GM12878 (cell line): Measurements from ENCODE around the gene NIPAL3. TPM values are rescaled to one million over a fixed set of nuclear protein-coding genes. Genes with fewer than 3 reads are reported as not detected.

Source experiments
- ATAC-seq: fragments of 200-7000 bp; cut with Tn5 transposase; 3 replicates; pipeline ENCODE4 v1.9.1; 2020; ENCODE audit warnings: mild to moderate bottlenecking, moderate library complexity
- BruUV-seq: library from RNA; stranded (reverse); fragments of 400-500 nt; replicated peaks from 2 replicates; lab custom pipeline; 2021; lab: Mats Ljungman, UMichigan
- CTCF ChIA-PET: fragments of 300-600 bp; sonication (Branson Sonifier 250); formaldehyde crosslinking; extraction: SDS; loops from one replicate; lab custom pipeline; 2021; ENCODE audit warnings: inconsistent platforms; lab: Yijun Ruan, JAX
- POLR2A ChIA-PET: fragments of 350-600 bp; formaldehyde crosslinking; extraction: SDS; loops from one replicate; lab custom pipeline; 2021; ENCODE audit warnings: inconsistent platforms; lab: Charles Lee
- RAD21 ChIA-PET: fragments of 300-600 bp; sonication (Branson Sonifier 250); formaldehyde crosslinking; loops from one replicate; lab custom pipeline; 2023; ENCODE audit warnings: antibody characterized with exemption; ENCODE audit not compliant: unreplicated experiment; lab: Charles Lee
- SMC1A ChIA-PET: fragments of 300-600 bp; sonication (Branson Sonifier 250); formaldehyde crosslinking; loops from one replicate; lab custom pipeline; 2023; ENCODE audit not compliant: unreplicated experiment, uncharacterized antibody; lab: Charles Lee
- DNase-seq: peaks from one replicate; pipeline ENCODE4 v3.0.0-alpha.2; 2011; ENCODE audit warnings: low read depth, low spot score
- FAIRE-seq: peaks from 3 replicates; lab custom pipeline; 2011; peaks lifted over from hg19 to GRCh38; lab: Jason Lieb, UNC
- H2AFZ ChIP-seq: 2 replicates; pipeline ENCODE4 v1.6.0; 2011; ENCODE audit warnings: low read depth, low read length, control low read depth; ENCODE audit not compliant: control insufficient read depth
- H3K27ac ChIP-seq: 2 replicates; pipeline ENCODE4 v1.5.1; 2011; ENCODE audit warnings: control low read depth; ENCODE audit not compliant: control insufficient read depth, insufficient read depth
- H3K27me3 ChIP-seq, 2 experiments: replicated peaks in 1 of 2; 2 replicates each; pipeline versions ENCODE4 v1.6.0 to v1.6.1; 2011; ENCODE audit warnings: low read length in 1 of 2; ENCODE audit not compliant: control insufficient read depth in 2 of 2, insufficient read depth in 2 of 2
- H3K36me3 ChIP-seq, 2 experiments: 2 replicates each; pipeline ENCODE4 v1.5.1; 2011; ENCODE audit warnings: low read length in 1 of 2; ENCODE audit not compliant: control insufficient read depth in 2 of 2, insufficient read depth in 2 of 2
- H3K4me1 ChIP-seq: 2 replicates; pipeline ENCODE4 v1.6.1; 2011; ENCODE audit warnings: mild to moderate bottlenecking, low read length, moderate library complexity, mixed read lengths; ENCODE audit not compliant: control insufficient read depth, insufficient read depth
- H3K4me2 ChIP-seq: 2 replicates; pipeline ENCODE4 v1.6.0; 2011; ENCODE audit warnings: control low read depth; ENCODE audit not compliant: control insufficient read depth, insufficient read depth
- H3K4me3 ChIP-seq: fragments of 200-600 bp; sonication (generic); 2 replicates; pipeline ENCODE4 v1.5.1; 2016
- H3K79me2 ChIP-seq: 2 replicates; pipeline ENCODE4 v1.6.0; 2011; ENCODE audit warnings: low read length; ENCODE audit not compliant: control insufficient read depth, insufficient read depth
- H3K9ac ChIP-seq: 2 replicates; pipeline ENCODE4 v1.8.0; 2011; ENCODE audit warnings: low read length, control low read depth, mixed read lengths; ENCODE audit not compliant: control insufficient read depth, insufficient read depth
- H3K9me3 ChIP-seq: replicated peaks from 3 replicates; pipeline ENCODE4 v1.5.1; 2011; ENCODE audit warnings: mild to moderate bottlenecking, low read length; ENCODE audit not compliant: control insufficient read depth, insufficient read depth
- H4K20me1 ChIP-seq: 2 replicates; pipeline ENCODE4 v1.6.0; 2011; ENCODE audit not compliant: control insufficient read depth, insufficient read depth
- GATAD2B ChIP-seq: fragments of 450-650 bp; conservative IDR thresholded peaks from 2 replicates; pipeline ENCODE4 v1.6.1; 2017; ENCODE audit warnings: low read depth, mild to moderate bottlenecking, moderate library complexity
- JUNB ChIP-seq: IDR thresholded peaks from 2 replicates; pipeline ENCODE4 v1.6.1; 2016; ENCODE audit warnings: antibody characterized with exemption, mild to moderate bottlenecking
- NFYA ChIP-seq: IDR thresholded peaks from 2 replicates; pipeline ENCODE4 v1.6.1; 2011; ENCODE audit warnings: low read depth, mild to moderate bottlenecking, low read length, improper control_type of control experiment, borderline replicate concordance
- NRF1 ChIP-seq: conservative IDR thresholded peaks from 2 replicates; pipeline ENCODE4 v1.6.1; 2011; ENCODE audit warnings: mild to moderate bottlenecking, low read depth, low read length, improper control_type of control experiment
- RAD21 ChIP-seq: IDR thresholded peaks from 2 replicates; pipeline ENCODE4 v1.6.1; 2011; ENCODE audit warnings: mild to moderate bottlenecking, low read depth, low read length, moderate library complexity; ENCODE audit not compliant: insufficient read depth
- TARDBP ChIP-seq: IDR thresholded peaks from 2 replicates; pipeline ENCODE4 v1.6.1; 2016; ENCODE audit warnings: borderline replicate concordance
- ZNF274 ChIP-seq: IDR thresholded peaks from one replicate; pipeline ENCODE4 v1.8.0; 2011; ENCODE audit not compliant: insufficient read length, insufficient read depth
- WGBS: methylation state at CpG from one replicate; pipeline ENCODE4 v1.1.6; 2016; ENCODE audit warnings: low lambda C conversion rate; ENCODE audit not compliant: insufficient replicate concordance, insufficient coverage; ENCODE audit errors: missing lambda C conversion rate; 5-methylcytosine and 5-hydroxymethylcytosine counted together
- in situ Hi-C: fragments of 300-500 bp; cut with MboI; formaldehyde crosslinking; loops from 9 replicates; pipeline ENCODE4 v1.14.3; 2018; ENCODE audit warnings: mixed read lengths
- intact Hi-C: fragments of 100-400 bp; cut with micrococcal nuclease; formaldehyde crosslinking; loops from one replicate; pipeline ENCODE4 v1.14.2; 2022; ENCODE audit not compliant: unreplicated experiment
- polyA plus RNA-seq, 11 experiments: library from polyadenylated mRNA; depleted of rRNA in 4 of 11; unstranded in 6 of 11; stranded (reverse) in 5 of 11; fragments of >200 nt; fragmentation: Nextera tagmentation in 4 of 11; fragmentation: Illumina TruSeq in 1 of 11; extraction: Ambion mirVana in 4 of 11; extraction: Trizol in 1 of 11; gene quantifications; 1 replicate in 1 of 11; 2 replicates in 10 of 11; pipeline versions ENCODE4 v1.2.1 to v1.2.3, GENCODE V29; 2011 to 2016; ENCODE audit warnings: inconsistent platforms in 2 of 11, missing spikeins in 2 of 11, low read depth in 1 of 11
- total RNA-seq, 4 experiments: library from RNA; depleted of rRNA in 3 of 4; stranded (reverse); fragments of >200 nt in 3 of 4; fragmentation: Illumina TruSeq in 1 of 4; extraction: Trizol in 1 of 4; gene quantifications; 2 replicates each; pipeline versions ENCODE4 v1.2.1 to v1.2.3, GENCODE V29; 2013 to 2021
- TF ChIP-seq, protein P1 (sequence below): IDR thresholded peaks from 2 replicates; pipeline ENCODE4 v1.6.1; 2012; ENCODE audit warnings: low read depth, low read length, improper control_type of control experiment
- TF ChIP-seq, protein P2 (sequence below): fragments of 450-650 bp; IDR thresholded peaks from 2 replicates; pipeline ENCODE4 v1.6.1; 2018; ENCODE audit warnings: mild to moderate bottlenecking, low read depth, moderate library complexity; ENCODE audit not compliant: partially characterized antibody
- TF ChIP-seq, protein P3 (sequence below): fragments of 450-650 bp; formaldehyde crosslinking; IDR thresholded peaks from 2 replicates; pipeline ENCODE4 v1.4.0; 2020; ENCODE audit warnings: mild to moderate bottlenecking, moderate library complexity
- TF ChIP-seq, protein P4 (sequence below): fragments of 450-650 bp; conservative IDR thresholded peaks from 2 replicates; pipeline ENCODE4 v1.6.1; 2017; ENCODE audit warnings: mild to moderate bottlenecking, moderate library complexity
- TF ChIP-seq, protein P5 (sequence below): IDR thresholded peaks from 2 replicates; pipeline ENCODE4 v1.6.1; 2011; ENCODE audit warnings: borderline replicate concordance, low read depth, mild to moderate bottlenecking, moderate library complexity, mixed read lengths, low read length; ENCODE audit not compliant: insufficient read depth; ENCODE audit errors: extremely low read length

The NIPAL3 gene
- total and polyA plus RNA-seq, 10 of the 15 experiments (the other 5 are each of a cell fraction or from before 2014, with no cell fraction given), result 2.1 to 9.4 (median 4.2) TPM

DNA sequence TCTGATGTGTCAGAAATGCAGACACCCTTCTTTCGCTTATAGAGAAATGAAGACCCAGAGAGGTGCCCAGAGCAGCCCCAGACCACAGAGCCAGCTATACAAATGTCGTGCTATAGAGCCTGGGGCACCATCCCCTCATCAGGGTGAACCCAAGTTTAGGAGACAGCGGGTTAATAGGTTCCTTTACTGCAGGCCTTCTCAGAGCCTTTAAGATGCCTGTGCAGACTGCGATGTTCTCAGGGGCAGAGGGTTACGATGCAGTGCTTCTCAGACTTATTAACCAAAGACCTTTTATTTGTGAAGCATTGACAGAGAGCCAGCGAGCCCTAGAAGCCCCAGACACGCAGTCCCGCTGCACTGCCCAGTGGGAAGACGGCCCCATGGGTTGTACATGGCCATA, 48.9 kb upstream of the NIPAL3 start (continued):
- TF ChIP-seq, protein P1, sequence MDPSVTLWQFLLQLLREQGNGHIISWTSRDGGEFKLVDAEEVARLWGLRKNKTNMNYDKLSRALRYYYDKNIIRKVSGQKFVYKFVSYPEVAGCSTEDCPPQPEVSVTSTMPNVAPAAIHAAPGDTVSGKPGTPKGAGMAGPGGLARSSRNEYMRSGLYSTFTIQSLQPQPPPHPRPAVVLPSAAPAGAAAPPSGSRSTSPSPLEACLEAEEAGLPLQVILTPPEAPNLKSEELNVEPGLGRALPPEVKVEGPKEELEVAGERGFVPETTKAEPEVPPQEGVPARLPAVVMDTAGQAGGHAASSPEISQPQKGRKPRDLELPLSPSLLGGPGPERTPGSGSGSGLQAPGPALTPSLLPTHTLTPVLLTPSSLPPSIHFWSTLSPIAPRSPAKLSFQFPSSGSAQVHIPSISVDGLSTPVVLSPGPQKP, result no peak
- TF ChIP-seq RAD21 (no peak), NRF1 (no peak)

DNA sequence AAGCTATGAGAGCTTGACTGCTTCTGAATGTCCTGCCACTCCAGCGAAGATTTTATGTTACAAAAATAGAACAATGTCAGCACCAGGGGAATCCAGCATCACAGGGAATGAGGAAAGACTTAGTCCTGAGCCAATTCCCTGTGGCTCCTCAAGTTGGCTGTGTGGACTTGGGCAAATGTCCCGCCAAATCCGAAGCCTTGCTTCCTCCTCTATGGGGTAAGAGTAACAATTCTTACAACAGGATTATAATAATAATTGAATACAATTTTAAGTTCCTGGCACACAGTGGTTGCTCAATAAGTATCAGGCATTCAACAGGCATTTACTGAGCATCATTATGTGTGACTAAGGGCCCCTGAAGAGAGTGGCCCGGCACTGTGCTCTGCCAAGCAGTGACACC, 46.4 kb upstream of the NIPAL3 start:
- ChIA-PET POLR2A (no interaction called here), RAD21 (no interaction called here), SMC1A (no interaction called here), CTCF (no interaction called here)
- peaks cover 24% of the 10 kb centered on the region for H3K4me1 ChIP-seq
- H2AFZ ChIP-seq, result no peak overlapping the region
- FAIRE-seq (no peak), ATAC-seq (no peak), DNase-seq (no peak)
- intact Hi-C loops (no loop called here), in situ Hi-C loops (no loop called here)
- WGBS, result 75% methylated on average over 4 of the region's 4 CpGs
- H3K9me3 ChIP-seq, result no peaks in the 10 kb centered on the region
- no TSS peak for BruUV-seq
- no peak overlapping the region for H3K27ac ChIP-seq
- no peaks in the 10 kb centered on the region for H3K79me2 ChIP-seq
- H4K20me1 ChIP-seq, result no peaks in the 10 kb centered on the region
- TF ChIP-seq, protein P2, sequence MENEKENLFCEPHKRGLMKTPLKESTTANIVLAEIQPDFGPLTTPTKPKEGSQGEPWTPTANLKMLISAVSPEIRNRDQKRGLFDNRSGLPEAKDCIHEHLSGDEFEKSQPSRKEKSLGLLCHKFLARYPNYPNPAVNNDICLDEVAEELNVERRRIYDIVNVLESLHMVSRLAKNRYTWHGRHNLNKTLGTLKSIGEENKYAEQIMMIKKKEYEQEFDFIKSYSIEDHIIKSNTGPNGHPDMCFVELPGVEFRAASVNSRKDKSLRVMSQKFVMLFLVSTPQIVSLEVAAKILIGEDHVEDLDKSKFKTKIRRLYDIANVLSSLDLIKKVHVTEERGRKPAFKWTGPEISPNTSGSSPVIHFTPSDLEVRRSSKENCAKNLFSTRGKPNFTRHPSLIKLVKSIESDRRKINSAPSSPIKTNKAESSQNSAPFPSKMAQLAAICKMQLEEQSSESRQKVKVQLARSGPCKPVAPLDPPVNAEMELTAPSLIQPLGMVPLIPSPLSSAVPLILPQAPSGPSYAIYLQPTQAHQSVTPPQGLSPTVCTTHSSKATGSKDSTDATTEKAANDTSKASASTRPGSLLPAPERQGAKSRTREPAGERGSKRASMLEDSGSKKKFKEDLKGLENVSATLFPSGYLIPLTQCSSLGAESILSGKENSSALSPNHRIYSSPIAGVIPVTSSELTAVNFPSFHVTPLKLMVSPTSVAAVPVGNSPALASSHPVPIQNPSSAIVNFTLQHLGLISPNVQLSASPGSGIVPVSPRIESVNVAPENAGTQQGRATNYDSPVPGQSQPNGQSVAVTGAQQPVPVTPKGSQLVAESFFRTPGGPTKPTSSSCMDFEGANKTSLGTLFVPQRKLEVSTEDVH, result no peak
- TF ChIP-seq JUNB, result no peak
- no peak for TF ChIP-seq NFYA
- TF ChIP-seq, protein P3, sequence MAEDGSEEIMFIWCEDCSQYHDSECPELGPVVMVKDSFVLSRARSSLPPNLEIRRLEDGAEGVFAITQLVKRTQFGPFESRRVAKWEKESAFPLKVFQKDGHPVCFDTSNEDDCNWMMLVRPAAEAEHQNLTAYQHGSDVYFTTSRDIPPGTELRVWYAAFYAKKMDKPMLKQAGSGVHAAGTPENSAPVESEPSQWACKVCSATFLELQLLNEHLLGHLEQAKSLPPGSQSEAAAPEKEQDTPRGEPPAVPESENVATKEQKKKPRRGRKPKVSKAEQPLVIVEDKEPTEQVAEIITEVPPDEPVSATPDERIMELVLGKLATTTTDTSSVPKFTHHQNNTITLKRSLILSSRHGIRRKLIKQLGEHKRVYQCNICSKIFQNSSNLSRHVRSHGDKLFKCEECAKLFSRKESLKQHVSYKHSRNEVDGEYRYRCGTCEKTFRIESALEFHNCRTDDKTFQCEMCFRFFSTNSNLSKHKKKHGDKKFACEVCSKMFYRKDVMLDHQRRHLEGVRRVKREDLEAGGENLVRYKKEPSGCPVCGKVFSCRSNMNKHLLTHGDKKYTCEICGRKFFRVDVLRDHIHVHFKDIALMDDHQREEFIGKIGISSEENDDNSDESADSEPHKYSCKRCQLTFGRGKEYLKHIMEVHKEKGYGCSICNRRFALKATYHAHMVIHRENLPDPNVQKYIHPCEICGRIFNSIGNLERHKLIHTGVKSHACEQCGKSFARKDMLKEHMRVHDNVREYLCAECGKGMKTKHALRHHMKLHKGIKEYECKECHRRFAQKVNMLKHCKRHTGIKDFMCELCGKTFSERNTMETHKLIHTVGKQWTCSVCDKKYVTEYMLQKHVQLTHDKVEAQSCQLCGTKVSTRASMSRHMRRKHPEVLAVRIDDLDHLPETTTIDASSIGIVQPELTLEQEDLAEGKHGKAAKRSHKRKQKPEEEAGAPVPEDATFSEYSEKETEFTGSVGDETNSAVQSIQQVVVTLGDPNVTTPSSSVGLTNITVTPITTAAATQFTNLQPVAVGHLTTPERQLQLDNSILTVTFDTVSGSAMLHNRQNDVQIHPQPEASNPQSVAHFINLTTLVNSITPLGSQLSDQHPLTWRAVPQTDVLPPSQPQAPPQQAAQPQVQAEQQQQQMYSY, result no peak
- TF ChIP-seq GATAD2B, result no peak
- TF ChIP-seq, protein P4, sequence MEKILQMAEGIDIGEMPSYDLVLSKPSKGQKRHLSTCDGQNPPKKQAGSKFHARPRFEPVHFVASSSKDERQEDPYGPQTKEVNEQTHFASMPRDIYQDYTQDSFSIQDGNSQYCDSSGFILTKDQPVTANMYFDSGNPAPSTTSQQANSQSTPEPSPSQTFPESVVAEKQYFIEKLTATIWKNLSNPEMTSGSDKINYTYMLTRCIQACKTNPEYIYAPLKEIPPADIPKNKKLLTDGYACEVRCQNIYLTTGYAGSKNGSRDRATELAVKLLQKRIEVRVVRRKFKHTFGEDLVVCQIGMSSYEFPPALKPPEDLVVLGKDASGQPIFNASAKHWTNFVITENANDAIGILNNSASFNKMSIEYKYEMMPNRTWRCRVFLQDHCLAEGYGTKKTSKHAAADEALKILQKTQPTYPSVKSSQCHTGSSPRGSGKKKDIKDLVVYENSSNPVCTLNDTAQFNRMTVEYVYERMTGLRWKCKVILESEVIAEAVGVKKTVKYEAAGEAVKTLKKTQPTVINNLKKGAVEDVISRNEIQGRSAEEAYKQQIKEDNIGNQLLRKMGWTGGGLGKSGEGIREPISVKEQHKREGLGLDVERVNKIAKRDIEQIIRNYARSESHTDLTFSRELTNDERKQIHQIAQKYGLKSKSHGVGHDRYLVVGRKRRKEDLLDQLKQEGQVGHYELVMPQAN, result no peak
- TF ChIP-seq ZNF274, result no peak
- no peak for TF ChIP-seq TARDBP
- TF ChIP-seq, protein P5, sequence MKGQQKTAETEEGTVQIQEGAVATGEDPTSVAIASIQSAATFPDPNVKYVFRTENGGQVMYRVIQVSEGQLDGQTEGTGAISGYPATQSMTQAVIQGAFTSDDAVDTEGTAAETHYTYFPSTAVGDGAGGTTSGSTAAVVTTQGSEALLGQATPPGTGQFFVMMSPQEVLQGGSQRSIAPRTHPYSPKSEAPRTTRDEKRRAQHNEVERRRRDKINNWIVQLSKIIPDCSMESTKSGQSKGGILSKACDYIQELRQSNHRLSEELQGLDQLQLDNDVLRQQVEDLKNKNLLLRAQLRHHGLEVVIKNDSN, result no peak
- TF ChIP-seq, all 136 proteins: peak for 0
- Histone ChIP-seq H3K36me3 (no peaks in the 10 kb centered on the region), H3K4me3 (no peak overlapping the region), H3K27me3 (no peaks in the 10 kb centered on the region; a peak in 1 of 4 replicates), H3K4me2 (no peak overlapping the region), H3K9ac (no peak overlapping the region)
